ENCODE data around the gene SUSD4.

SUSD4 gene

DNA sequence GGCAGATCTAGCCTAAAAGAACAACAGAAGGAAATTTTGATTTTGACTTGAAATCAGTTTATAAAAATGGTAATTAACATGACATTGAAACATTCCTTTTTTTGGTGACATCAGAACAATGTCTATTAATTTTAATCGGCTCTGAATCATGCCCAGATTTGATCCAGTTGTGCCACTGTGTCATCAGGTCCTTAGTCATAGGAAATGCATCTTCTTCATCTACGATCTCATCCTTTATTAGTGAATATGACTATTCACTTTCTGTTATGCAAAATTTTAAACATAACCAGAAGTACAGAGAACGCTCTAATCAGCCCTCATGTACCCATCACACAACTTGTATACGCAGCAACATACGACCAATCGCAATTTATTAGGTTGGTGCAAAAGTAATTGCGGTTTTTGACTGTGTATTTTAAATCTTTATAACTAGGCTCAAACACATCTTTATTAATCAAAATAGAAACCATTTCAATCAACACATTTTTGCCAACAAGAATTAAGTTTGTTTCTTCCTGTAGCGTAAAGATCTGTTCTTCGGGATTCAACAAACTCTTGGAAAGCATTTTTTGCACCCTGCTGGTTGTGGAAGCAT lies 180.6 kb downstream of the SUSD4 start:
- H3K4me1 Mint-ChIP-seq = no peaks in the 10 kb centered on the region
- H3K36me3 Mint-ChIP-seq = no peaks in the 10 kb centered on the region
- H3K27me3 Mint-ChIP-seq = peaks cover 62% of the 10 kb centered on the region
- no peak overlapping the region for H3K27ac Mint-ChIP-seq
- H3K9me3 Mint-ChIP-seq = no peaks in the 10 kb centered on the region
- no peak for ATAC-seq
- H3K4me3 Mint-ChIP-seq = no peak overlapping the region

DNA sequence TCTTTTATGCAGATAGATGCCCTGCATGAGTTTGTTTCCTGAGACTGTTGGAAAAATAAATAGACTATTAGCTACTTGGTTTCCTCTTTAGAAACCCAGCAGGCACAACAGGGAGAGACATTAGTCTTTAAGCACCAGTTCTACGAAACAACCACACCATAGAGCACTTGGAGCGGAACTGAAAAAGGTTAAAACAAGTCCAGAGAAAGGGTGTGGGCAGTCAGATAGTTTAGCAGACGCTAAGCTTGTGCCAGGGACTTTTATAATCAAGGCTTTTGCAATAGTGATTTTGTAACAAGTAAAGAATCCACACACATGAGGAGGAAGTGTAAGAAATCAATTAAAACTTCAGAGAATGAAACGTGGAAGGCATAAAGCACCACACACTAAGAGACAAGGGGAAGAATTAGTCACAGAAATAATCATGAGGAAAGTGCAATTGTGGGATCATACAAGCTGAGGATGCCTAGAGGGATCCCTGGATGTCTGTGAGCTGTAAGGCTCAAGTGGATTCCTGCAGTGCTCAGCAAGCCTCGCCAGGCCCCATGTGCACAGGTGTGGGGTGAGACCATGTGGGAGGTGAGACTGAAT lies 183.2 kb downstream of the SUSD4 start:
- Mint-ChIP-seq H3K9me3 (no peaks in the 10 kb centered on the region), H3K36me3 (no peaks in the 10 kb centered on the region), H3K4me1 (no peaks in the 10 kb centered on the region), H3K4me3 (no peak overlapping the region), H3K27ac (no peak overlapping the region), H3K27me3 (peaks cover 68% of the 10 kb centered on the region)
- ATAC-seq = no peak

DNA sequence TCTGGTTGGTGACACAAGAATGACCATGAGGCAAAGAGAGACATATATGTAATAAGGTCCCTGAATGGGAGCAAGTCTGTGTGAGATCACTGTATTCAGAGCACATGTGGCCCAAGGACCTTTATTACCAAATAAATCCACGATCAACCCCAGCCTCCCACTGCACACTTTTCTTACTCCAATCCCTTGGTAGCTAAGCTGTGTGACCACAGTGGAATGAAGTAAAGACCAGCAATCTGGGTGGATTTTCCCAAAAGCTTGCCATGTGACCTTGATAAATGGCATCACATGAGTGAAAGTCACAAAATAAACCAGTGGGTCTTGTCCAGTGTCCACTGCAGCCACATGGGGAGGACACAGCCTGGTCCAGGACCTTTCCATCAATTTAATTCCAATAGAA lies 184.2 kb downstream of the SUSD4 start:
- Mint-ChIP-seq H3K27ac (no peak overlapping the region), H3K9me3 (no peaks in the 10 kb centered on the region), H3K4me1 (no peaks in the 10 kb centered on the region), H3K4me3 (no peak overlapping the region), H3K36me3 (no peaks in the 10 kb centered on the region), H3K27me3 (peaks cover 66% of the 10 kb centered on the region)
- ATAC-seq = no peak

DNA sequence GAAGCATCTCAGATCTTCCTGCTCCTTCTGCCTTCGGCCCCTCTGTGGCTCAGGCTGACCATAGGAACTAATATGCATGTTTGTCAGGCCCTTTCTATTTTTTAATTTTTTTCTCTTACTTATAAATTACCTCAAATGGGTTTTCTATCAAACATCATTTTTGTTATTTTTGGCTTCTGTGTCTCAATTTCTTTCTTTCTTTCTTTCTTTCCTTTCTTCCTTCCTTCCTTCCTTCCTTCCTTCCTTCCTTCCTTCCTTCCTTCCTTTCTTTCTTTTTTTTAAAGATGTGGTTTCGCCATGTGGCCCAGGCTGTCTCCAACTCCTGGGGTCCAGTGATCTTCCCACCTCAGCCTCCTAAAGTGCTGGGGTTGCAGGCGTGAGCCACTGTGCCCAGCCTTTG lies 184.7 kb downstream of the SUSD4 start:
- no peaks in the 10 kb centered on the region for H3K4me1 Mint-ChIP-seq
- ATAC-seq = no peak
- no peaks in the 10 kb centered on the region for H3K36me3 Mint-ChIP-seq
- H3K4me3 Mint-ChIP-seq = no peak overlapping the region
- no peak overlapping the region for H3K27ac Mint-ChIP-seq
- peaks cover 62% of the 10 kb centered on the region for H3K27me3 Mint-ChIP-seq
- H3K9me3 Mint-ChIP-seq = no peaks in the 10 kb centered on the region

DNA sequence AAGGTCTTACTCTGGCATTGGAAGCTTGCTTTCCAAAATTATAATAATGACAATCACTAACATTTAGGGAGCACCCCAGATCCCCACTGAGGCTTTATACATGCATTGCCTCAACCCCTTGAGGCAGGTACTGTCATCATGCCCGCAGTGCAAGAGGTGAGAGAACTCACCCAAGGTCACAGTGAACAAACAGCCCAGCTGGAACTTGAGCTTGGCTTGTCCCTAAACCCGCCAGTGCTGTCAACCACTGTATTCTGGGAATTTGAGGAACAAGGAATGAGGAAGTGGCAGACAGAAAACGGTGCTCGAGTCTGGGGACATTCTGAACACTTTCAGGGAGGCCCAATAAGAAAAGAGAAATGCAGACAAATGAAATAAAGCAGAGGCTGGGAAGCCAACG lies 186.3 kb downstream of the SUSD4 start:
- Mint-ChIP-seq H3K27ac (no peak overlapping the region), H3K4me1 (no peaks in the 10 kb centered on the region), H3K4me3 (no peak overlapping the region)

DNA sequence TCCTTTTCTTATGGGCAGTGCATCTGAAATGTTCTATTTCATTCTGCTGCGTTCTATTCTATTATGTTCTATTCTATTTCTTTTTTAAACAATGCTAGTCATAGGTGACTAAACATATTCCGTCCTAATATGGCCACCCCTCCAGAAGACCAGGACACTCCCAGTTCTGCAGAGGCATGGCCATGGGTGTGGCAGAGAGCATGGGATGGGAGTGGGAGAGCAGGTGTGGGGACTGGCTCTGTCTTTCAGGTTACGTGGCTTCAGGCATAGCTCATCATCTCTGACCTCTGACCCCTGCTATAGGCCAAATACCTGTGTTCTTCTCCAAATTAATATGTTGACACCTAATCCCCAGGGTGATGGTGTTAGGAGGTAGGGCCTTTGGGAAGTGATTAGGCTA lies 187.5 kb downstream of the SUSD4 start:
- Mint-ChIP-seq H3K27ac (no peak overlapping the region), H3K4me1 (no peaks in the 10 kb centered on the region), H3K27me3 (peaks cover 47% of the 10 kb centered on the region), H3K4me3 (no peak overlapping the region), H3K9me3 (no peaks in the 10 kb centered on the region), H3K36me3 (no peaks in the 10 kb centered on the region)
- ATAC-seq = no peak

More for the DNA sequence above, 186.3 kb downstream of the SUSD4 start:
- H3K9me3 Mint-ChIP-seq = no peaks in the 10 kb centered on the region
- peaks cover 59% of the 10 kb centered on the region for H3K27me3 Mint-ChIP-seq
- no peaks in the 10 kb centered on the region for H3K36me3 Mint-ChIP-seq
- ATAC-seq = no peak

DNA sequence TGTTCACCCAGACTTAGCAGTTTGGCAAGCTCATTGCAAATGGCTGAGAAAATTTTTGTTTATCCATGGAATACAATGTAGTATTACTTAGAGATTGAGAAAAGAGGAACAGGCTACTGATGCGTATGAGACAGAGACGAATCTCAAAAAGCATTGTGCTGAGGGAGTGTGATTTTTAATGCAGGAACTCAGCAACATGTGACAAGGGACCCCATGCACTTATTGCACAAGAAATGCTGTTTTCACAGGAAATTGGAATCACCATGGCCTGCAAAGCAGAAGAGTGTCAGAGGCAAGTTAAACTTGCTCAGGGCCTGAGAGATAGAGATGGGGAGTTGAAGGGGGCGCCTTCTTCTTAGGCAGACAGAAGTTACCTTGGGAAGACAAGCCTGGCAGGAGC lies 188.3 kb downstream of the SUSD4 start:
- Mint-ChIP-seq H3K9me3 (no peaks in the 10 kb centered on the region), H3K27ac (no peak overlapping the region), H3K4me1 (no peaks in the 10 kb centered on the region), H3K4me3 (no peak overlapping the region), H3K27me3 (peaks cover 39% of the 10 kb centered on the region), H3K36me3 (no peaks in the 10 kb centered on the region)
- no peak for ATAC-seq

DNA sequence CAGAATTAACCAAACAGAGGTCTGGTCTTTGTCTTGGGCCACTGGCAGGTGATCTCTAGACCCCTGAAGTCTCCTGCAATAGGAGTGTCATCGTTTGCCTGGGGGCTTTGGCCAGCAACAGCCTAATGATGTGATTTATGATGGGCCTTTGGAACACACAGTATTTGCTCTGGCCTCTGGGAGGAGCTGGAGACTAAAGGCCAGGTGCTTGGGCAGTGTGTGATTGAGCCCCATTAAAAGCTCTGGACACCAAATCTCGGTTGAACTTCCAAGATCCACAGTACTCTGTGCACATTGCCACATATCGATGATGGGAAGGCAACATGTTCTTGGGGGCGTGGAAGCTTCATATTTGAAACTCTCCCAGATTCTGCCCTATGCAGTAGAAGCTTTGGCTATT lies 188.9 kb downstream of the SUSD4 start:
- no peak overlapping the region for H3K4me3 Mint-ChIP-seq
- H3K27me3 Mint-ChIP-seq = peaks cover 33% of the 10 kb centered on the region
- no peaks in the 10 kb centered on the region for H3K9me3 Mint-ChIP-seq
- H3K4me1 Mint-ChIP-seq = no peaks in the 10 kb centered on the region
- H3K36me3 Mint-ChIP-seq = no peaks in the 10 kb centered on the region
- no peak overlapping the region for H3K27ac Mint-ChIP-seq
- ATAC-seq = no peak
